GM13977 (cell line): ENCODE results near the gene SLC26A3.
A peak's percentile ranks its signal among the peaks of the same experiment; 100 is the strongest.

Experiments used
- DNase-seq: peaks from one replicate; pipeline ENCODE4 v3.0.0; 2012; ENCODE audit warnings: low spot score
- in situ Hi-C: fragments of 300-500 bp; cut with MboI; formaldehyde crosslinking; loops from one replicate; pipeline ENCODE4 v1.12.0; 2022; ENCODE audit warnings: low sequenced_read_pairs, low pct_unique_long_range_greater_than_20kb, mixed read lengths, inconsistent platforms; ENCODE audit not compliant: unreplicated experiment
- TF ChIP-seq, protein P1 (sequence below): IDR thresholded peaks from 2 replicates; pipeline ENCODE4 v1.5.1; 2012; ENCODE audit warnings: mild to moderate bottlenecking, control low read depth; ENCODE audit not compliant: insufficient read depth; ENCODE audit errors: extremely low read depth, missing control alignments

SLC26A3 gene

DNA sequence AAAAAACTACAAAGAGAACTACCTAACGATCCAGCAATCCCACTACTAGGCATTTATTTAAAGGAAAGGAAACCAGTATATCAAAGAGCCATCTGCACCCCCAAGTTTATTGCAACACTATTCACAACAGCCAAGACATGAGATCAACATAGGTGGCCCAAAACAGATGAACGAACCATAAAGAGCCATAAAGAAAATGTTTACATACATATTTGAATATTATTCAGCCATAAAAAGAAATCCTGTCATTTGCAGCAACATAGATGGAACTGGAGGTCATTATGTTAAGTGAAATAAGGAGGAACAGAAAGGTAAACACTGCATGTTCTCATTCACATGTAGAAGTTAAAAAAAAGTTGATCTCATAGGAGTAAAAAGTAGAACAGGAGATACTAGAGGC, 15.6 kb upstream of the SLC26A3 start:
- in situ Hi-C loops: no loop called here
- TF ChIP-seq, protein P1, sequence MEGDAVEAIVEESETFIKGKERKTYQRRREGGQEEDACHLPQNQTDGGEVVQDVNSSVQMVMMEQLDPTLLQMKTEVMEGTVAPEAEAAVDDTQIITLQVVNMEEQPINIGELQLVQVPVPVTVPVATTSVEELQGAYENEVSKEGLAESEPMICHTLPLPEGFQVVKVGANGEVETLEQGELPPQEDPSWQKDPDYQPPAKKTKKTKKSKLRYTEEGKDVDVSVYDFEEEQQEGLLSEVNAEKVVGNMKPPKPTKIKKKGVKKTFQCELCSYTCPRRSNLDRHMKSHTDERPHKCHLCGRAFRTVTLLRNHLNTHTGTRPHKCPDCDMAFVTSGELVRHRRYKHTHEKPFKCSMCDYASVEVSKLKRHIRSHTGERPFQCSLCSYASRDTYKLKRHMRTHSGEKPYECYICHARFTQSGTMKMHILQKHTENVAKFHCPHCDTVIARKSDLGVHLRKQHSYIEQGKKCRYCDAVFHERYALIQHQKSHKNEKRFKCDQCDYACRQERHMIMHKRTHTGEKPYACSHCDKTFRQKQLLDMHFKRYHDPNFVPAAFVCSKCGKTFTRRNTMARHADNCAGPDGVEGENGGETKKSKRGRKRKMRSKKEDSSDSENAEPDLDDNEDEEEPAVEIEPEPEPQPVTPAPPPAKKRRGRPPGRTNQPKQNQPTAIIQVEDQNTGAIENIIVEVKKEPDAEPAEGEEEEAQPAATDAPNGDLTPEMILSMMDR: no peak
- no peak for DNase-seq

DNA sequence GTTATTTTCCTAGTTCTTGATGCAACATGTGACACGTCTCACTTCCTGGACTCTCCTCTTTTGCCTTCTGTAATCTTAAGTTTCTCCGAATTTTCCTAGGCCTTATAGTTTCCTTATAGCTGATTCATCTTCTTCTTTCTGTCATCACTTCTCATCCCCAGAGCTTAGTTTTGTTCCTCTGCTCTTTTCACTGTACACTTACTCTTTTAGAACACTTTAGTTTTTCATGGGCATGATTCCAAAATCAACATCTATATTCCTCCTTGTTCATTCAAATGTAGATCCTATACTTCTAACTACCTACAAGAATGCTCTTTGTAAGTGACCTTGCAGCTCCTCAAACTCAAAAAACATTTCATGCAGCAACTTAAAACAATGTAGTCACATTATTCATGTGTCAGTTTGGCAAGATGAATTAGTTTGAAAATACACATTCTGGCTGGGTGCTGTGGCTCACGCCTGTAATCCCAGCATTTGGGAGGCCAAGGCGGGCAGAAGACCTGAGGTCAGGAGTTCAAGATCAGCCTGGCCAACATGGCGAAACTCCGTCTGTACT, 13.1 kb upstream of the SLC26A3 start:
- TF ChIP-seq, protein P1: no peak
- in situ Hi-C loops: no loop called here
- no peak for DNase-seq

DNA sequence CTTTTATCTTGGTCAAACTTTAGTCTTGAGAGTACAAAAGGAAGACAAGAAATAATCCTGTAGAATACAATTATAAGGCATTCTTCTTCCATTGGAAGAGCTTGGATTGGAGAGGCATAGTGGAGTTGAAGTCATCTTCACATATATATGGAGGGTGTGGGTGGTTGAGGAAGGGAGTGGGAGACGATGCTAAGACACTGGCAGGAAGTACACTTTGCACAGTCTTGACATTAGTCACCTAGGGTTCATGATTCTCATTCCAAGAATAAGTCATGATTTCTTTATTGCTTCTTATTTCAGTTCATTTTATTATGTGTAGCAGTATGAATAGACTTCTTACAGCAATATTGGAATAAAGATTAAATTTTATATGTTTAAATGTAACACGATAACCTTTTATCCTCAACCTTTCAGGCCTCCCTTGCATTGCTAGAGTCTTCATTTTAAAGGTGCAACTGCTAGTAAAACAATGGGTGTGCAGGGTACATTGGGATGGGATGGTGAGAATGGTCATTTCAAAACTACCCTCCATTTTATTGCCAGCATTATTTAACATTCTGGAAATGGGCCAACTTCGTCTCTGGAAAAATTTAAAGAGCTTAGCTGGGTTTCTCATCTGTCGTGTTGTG, 12.3 kb upstream of the SLC26A3 start:
- in situ Hi-C loops: no loop called here
- peak; percentile 13 for DNase-seq

DNA sequence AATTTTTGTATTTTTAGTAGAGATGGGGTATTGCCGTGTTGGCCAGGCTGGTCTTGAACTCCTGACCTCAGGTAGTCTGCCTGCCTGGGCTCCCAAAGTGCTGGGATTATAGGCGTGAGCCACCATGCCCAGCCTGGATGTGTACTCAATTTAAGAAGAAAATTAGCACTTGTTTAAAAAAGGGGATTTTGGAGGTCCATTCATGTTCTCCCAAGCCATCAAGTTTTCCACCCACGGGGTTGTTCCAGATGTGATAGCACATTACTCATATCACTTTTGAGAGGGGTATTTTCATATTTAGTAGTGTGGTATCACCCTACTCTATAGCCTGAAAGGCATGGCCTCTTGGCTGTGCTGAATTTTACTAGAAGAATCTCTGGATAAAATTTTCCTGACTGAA, 10.5 kb upstream of the SLC26A3 start:
- DNase-seq: no peak
- TF ChIP-seq, protein P1: no peak
- in situ Hi-C loops: no loop called here

More for the DNA sequence above, 12.3 kb upstream of the SLC26A3 start:
- TF ChIP-seq, protein P1: no peak

DNA sequence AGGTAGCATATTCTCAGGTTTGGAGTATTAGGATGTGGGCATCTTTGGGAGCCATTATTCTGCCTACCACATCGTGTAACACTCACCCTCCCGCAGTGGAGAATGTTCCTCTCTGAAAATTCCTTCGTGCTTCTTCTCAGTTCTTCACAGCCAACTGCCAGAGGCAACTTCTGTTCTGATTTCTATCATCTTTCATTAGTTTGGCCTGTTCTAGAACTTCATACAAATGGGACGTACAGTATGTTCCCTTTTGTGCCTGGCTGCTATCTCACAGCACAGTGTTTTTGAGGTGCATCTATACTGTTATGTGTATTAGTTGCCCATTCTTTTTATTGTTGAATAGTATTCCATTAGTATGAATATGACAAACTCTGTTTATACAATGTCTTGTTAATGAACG, 8.9 kb upstream of the SLC26A3 start:
- in situ Hi-C loops: no loop called here
- TF ChIP-seq, protein P1: no peak
- no peak for DNase-seq

DNA sequence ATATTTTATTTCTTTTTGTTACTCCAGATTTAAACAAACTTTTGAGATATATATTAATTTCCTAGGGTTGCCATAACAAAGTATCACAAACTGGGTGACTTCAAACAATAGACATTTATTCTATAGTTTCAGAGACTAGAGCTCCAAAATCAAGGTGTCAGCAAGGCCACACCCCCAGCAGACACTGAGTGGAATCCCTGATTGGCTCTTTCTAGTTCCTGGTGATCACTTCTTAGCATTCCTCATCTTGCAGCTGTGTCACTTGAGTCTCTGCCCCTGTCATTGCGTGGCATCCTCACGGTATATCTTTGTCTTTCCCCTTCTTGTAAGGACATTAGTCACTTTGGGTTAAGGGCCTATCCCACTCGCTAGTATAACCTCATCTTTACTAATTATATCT, 7.6 kb upstream of the SLC26A3 start:
- no peak for DNase-seq
- in situ Hi-C loops: no loop called here
- TF ChIP-seq, protein P1: no peak
